Neural cell (in vitro differentiated cells): ENCODE measurements around the gene FUNDC2. TPM values are rescaled to one million over a fixed set of nuclear protein-coding genes. Genes with fewer than 3 reads are reported as not detected.

Source experiments
- H2AFZ ChIP-seq: fragments of 200-600, 300-800 bp; sonication (generic), shearing (Covaris generic); 2 replicates; pipeline ENCODE4 v1.6.0; 2014; ENCODE audit warnings: low read depth, mild to moderate bottlenecking, antibody characterized with exemption, low read length, moderate library complexity
- H3F3A ChIP-seq: fragments of 200-600 bp; shearing (Covaris generic); 2 replicates; pipeline ENCODE4 v1.6.1; 2016; ENCODE audit warnings: mild to moderate bottlenecking, moderate library complexity, mixed read lengths, antibody characterized with exemption, low read length; ENCODE audit not compliant: insufficient read depth, poor library complexity, severe bottlenecking
- H3K27ac ChIP-seq: fragments of 200-600, 300-800 bp; sonication (generic), shearing (Covaris generic); 2 replicates; pipeline ENCODE4 v1.5.1; 2014; ENCODE audit warnings: mild to moderate bottlenecking, low read length, moderate library complexity
- H3K27me3 ChIP-seq: fragments of 300-800, 200-600 bp; sonication (generic), shearing (Covaris generic); 2 replicates; pipeline ENCODE4 v1.6.0; 2014; ENCODE audit warnings: mild to moderate bottlenecking, low read depth, low read length, moderate library complexity; ENCODE audit not compliant: insufficient read depth
- H3K36me3 ChIP-seq: fragments of 300-800, 200-600 bp; sonication (generic), shearing (Covaris generic); 2 replicates; pipeline ENCODE4 v1.5.1; 2014; ENCODE audit warnings: mild to moderate bottlenecking, antibody characterized with exemption, low read length, moderate library complexity; ENCODE audit not compliant: insufficient read depth
- H3K4me2 ChIP-seq: fragments of 300-800, 200-600 bp; sonication (generic), shearing (Covaris generic); 2 replicates; pipeline ENCODE4 v1.6.0; 2014; ENCODE audit warnings: mild to moderate bottlenecking, low read length
- H3K4me3 ChIP-seq: fragments of 300-800, 200-600 bp; sonication (generic), shearing (Covaris generic); 2 replicates; pipeline ENCODE4 v1.5.1; 2014; ENCODE audit warnings: mild to moderate bottlenecking, low read length, moderate library complexity
- H3K79me2 ChIP-seq: fragments of 200-600 bp; shearing (Covaris generic); replicated peaks from 2 replicates; pipeline ENCODE4 v1.6.0; 2014; ENCODE audit warnings: mild to moderate bottlenecking, low read length, moderate library complexity; ENCODE audit not compliant: insufficient read depth
- H3K9ac ChIP-seq: fragments of 300-800, 200-600 bp; sonication (generic), shearing (Covaris generic); 2 replicates; pipeline ENCODE4 v1.6.1; 2016; ENCODE audit warnings: mild to moderate bottlenecking, low read length, mixed read lengths
- H3K9me2 ChIP-seq: fragments of 200-600 bp; shearing (Covaris generic); 2 replicates; pipeline ENCODE4 v1.6.1; 2016; ENCODE audit warnings: mild to moderate bottlenecking, low read length, mixed read lengths; ENCODE audit not compliant: insufficient read depth
- H3K9me3 ChIP-seq: fragments of 200-600, 300-800 bp; sonication (generic), shearing (Covaris generic); 2 replicates; pipeline ENCODE4 v1.6.1; 2016; ENCODE audit warnings: mild to moderate bottlenecking, mixed run types, low read length, moderate library complexity, mixed read lengths
- H4K20me1 ChIP-seq: fragments of 200-600 bp; shearing (Covaris generic); 2 replicates; pipeline ENCODE4 v1.6.1; 2016; ENCODE audit warnings: mild to moderate bottlenecking, mixed run types; ENCODE audit not compliant: insufficient read depth
- CTCF ChIP-seq: fragments of 450-650 bp; IDR thresholded peaks from 2 replicates; pipeline ENCODE4 v1.5.1; 2014; ENCODE audit warnings: antibody characterized with exemption, mild to moderate bottlenecking, moderate library complexity; ENCODE audit not compliant: poor library complexity, severe bottlenecking
- EP300 ChIP-seq: fragments of 450-650 bp; conservative IDR thresholded peaks from 2 replicates; pipeline ENCODE4 v1.6.1; 2014; ENCODE audit warnings: antibody characterized with exemption, mild to moderate bottlenecking, moderate library complexity; ENCODE audit not compliant: poor library complexity, severe bottlenecking
- EZH2 ChIP-seq: fragments of 200-600, 300-800 bp; shearing (Covaris generic), sonication (generic); IDR thresholded peaks from 2 replicates; pipeline ENCODE4 v1.6.1; 2014; ENCODE audit warnings: antibody characterized with exemption, low read length, borderline replicate concordance, mild to moderate bottlenecking; ENCODE audit not compliant: insufficient read depth, poor library complexity, severe bottlenecking
- MXI1 ChIP-seq: fragments of 450-650 bp; conservative IDR thresholded peaks from 2 replicates; pipeline ENCODE4 v1.6.1; 2014; ENCODE audit warnings: antibody characterized with exemption, mild to moderate bottlenecking; ENCODE audit not compliant: poor library complexity, severe bottlenecking
- POLR2AphosphoS5 ChIP-seq: IDR thresholded peaks from 2 replicates; pipeline ENCODE4 v1.6.1; 2012
- RAD21 ChIP-seq: fragments of 450-650 bp; conservative IDR thresholded peaks from 2 replicates; pipeline ENCODE4 v1.6.1; 2014; ENCODE audit warnings: antibody characterized with exemption, mild to moderate bottlenecking, moderate library complexity
- SMC3 ChIP-seq: fragments of 450-650 bp; conservative IDR thresholded peaks from 2 replicates; pipeline ENCODE4 v1.6.1; 2014; ENCODE audit warnings: antibody characterized with exemption, mild to moderate bottlenecking, moderate library complexity; ENCODE audit not compliant: poor library complexity
- TAF1 ChIP-seq: IDR thresholded peaks from 2 replicates; pipeline ENCODE4 v1.6.1; 2012; ENCODE audit warnings: low read depth
- polyA plus RNA-seq: library from polyadenylated mRNA; depleted of rRNA; stranded (reverse); fragments of >200 nt; gene quantifications from 2 replicates; pipeline ENCODE4 v1.2.3, GENCODE V29; 2014
- TF ChIP-seq, protein P1 (sequence below): IDR thresholded peaks from 2 replicates; pipeline ENCODE4 v1.6.1; 2012; ENCODE audit warnings: borderline replicate concordance

FUNDC2 gene
- polyA plus RNA-seq, 1 donor from 2014 or later = 139 TPM

GRCh38 chrX:155027509-155028066, 944 bp downstream of the FUNDC2 start:
- no peak for TF ChIP-seq POLR2AphosphoS5
- TF ChIP-seq EP300 = no peak
- no peak for TF ChIP-seq RAD21
- no peak for TF ChIP-seq EZH2
- TF ChIP-seq SMC3 = no peak
- no peak for TF ChIP-seq CTCF
- no peak for TF ChIP-seq TAF1
- TF ChIP-seq, protein P1, sequence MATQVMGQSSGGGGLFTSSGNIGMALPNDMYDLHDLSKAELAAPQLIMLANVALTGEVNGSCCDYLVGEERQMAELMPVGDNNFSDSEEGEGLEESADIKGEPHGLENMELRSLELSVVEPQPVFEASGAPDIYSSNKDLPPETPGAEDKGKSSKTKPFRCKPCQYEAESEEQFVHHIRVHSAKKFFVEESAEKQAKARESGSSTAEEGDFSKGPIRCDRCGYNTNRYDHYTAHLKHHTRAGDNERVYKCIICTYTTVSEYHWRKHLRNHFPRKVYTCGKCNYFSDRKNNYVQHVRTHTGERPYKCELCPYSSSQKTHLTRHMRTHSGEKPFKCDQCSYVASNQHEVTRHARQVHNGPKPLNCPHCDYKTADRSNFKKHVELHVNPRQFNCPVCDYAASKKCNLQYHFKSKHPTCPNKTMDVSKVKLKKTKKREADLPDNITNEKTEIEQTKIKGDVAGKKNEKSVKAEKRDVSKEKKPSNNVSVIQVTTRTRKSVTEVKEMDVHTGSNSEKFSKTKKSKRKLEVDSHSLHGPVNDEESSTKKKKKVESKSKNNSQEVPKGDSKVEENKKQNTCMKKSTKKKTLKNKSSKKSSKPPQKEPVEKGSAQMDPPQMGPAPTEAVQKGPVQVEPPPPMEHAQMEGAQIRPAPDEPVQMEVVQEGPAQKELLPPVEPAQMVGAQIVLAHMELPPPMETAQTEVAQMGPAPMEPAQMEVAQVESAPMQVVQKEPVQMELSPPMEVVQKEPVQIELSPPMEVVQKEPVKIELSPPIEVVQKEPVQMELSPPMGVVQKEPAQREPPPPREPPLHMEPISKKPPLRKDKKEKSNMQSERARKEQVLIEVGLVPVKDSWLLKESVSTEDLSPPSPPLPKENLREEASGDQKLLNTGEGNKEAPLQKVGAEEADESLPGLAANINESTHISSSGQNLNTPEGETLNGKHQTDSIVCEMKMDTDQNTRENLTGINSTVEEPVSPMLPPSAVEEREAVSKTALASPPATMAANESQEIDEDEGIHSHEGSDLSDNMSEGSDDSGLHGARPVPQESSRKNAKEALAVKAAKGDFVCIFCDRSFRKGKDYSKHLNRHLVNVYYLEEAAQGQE = no peak
- no peak for TF ChIP-seq MXI1
- H4K20me1 ChIP-seq = no peaks in the 10 kb centered on the region
- H3K79me2 ChIP-seq = peaks cover 23% of the 10 kb centered on the region
- peak overlapping the region; percentile 55 for H3K4me2 ChIP-seq
- H3K9me2 ChIP-seq = no peaks in the 10 kb centered on the region
- H3K27me3 ChIP-seq = no peaks in the 10 kb centered on the region
- no peaks in the 10 kb centered on the region for H3K9me3 ChIP-seq
- H3F3A ChIP-seq = no peaks in the 10 kb centered on the region
- no peaks in the 10 kb centered on the region for H3K36me3 ChIP-seq
- H3K27ac ChIP-seq = peak overlapping the region; percentile 88
- peak overlapping the region; percentile 40 for H2AFZ ChIP-seq
- H3K9ac ChIP-seq = peak overlapping the region; percentile 83
- peak overlapping the region; percentile 81 for H3K4me3 ChIP-seq

DNA sequence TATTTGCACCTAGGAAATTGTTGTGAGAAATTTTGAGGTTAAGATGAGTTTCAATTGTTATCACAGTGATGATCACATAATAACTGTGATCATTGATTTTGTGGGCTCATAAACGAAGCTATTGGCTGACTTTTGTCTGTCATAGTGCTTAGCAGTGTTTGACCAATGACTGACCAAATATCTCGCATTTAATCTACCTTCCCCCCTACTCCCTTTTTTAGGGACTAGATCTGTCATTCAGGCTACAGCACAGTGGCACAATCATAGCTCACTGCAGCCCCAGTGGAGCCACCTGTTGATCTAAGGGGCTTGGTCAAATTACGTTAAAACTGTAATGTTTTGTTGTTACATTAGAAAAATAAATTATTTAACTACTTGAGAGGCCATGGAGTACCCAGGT, 1.5 kb downstream of the FUNDC2 start:
- no peaks in the 10 kb centered on the region for H3F3A ChIP-seq
- peak overlapping the region; percentile 55 for H3K4me2 ChIP-seq
- H3K79me2 ChIP-seq = peaks cover 24% of the 10 kb centered on the region
- H3K9me2 ChIP-seq = no peaks in the 10 kb centered on the region
- no peaks in the 10 kb centered on the region for H3K36me3 ChIP-seq
- TF ChIP-seq EP300 (no peak), CTCF (no peak), SMC3 (no peak), EZH2 (no peak), POLR2AphosphoS5 (no peak), MXI1 (no peak), RAD21 (no peak), TAF1 (no peak)
- TF ChIP-seq, protein P1 = no peak
- H3K27ac ChIP-seq = peak overlapping the region; percentile 88
- no peaks in the 10 kb centered on the region for H3K27me3 ChIP-seq
- H3K9me3 ChIP-seq = no peaks in the 10 kb centered on the region
- H2AFZ ChIP-seq = no peak overlapping the region
- H3K9ac ChIP-seq = peak overlapping the region; percentile 83
- peak overlapping the region; percentile 81 for H3K4me3 ChIP-seq
- H4K20me1 ChIP-seq = no peaks in the 10 kb centered on the region
